SKM-1 treated with dmso at 0.1 percent for 144 hours (cell line): ENCODE measurements around the gene KRT8.
"Not testable (repeated sequence)": the region's sequence is repeated elsewhere in the genome, so short reads cannot be mapped to it uniquely, and the experiment has no call there.

Experiments used
- DNase-seq: peaks from one replicate; lab custom pipeline; 2025; ENCODE audit not compliant: unreplicated experiment; lab: John Stamatoyannopoulos, UW

The KRT8 gene

DNA sequence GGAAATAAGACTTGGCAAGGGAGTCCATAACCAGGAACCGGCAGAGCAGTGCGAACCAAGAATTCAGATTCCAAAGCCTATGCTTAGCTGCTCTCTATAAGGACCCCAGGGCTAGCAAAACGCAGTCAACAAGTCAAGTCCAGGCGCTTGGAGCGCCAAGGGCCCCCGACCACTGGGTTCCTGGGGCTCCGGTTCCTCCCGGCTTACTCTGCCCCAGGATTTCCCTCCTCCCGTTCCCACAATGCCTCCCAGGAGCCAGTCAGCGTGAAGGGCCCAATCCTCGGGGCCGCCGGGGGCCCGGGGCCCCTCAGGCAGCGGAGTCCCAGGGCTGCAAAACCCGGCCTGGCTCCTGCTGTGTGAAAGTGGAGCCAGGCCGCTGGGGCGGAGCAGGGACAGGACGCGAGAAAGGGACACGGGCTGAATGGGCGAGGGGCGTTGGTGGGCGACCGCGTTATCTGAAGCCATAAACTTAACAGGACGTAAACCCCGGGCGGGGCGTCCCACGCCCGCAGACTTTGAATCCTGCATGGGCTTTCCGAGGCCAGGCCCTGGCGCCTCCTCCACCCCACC lies 1.5 kb downstream of the KRT8 start:
- no peak for DNase-seq

DNA sequence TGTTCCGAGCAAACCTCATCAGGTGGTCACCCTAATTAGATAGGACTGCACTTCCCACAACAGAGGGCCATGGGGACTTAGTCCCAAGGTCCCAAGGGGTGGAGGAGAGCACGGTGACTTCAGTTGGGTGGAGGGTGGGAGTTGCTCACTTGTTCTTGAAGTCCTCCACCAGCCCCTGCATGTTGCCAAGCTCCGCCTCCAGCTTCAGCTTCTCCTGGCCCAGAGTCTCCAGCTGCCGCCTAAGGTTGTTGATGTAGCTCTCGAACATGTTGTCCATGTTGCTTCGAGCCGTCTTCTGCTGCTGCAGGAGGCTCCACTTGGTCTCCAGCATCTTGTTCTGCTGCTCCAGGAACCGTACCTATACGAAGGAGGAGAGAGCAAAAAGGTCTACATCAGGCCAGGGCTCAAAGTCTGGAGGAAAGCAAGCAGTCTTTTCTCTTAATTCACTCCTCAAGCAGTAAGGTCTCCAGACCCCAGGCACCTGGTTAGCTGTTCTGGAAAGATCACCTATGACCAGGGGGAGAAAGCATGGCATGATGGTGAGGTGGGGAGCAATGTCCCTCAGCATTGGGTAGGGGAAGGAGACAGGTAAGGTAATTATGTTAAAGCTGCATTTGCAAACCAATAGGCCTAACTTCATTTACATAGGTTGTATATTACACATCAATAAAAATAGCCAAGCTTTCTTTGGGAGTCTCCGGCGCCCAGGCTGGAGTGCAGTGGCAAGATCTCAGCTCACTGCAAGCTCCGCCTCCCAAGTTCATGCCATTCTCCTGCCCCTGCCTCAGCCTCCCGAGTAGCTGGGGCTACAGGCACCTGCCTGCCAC lies 2.9 kb downstream of the KRT8 start:
- no peak for DNase-seq

DNA sequence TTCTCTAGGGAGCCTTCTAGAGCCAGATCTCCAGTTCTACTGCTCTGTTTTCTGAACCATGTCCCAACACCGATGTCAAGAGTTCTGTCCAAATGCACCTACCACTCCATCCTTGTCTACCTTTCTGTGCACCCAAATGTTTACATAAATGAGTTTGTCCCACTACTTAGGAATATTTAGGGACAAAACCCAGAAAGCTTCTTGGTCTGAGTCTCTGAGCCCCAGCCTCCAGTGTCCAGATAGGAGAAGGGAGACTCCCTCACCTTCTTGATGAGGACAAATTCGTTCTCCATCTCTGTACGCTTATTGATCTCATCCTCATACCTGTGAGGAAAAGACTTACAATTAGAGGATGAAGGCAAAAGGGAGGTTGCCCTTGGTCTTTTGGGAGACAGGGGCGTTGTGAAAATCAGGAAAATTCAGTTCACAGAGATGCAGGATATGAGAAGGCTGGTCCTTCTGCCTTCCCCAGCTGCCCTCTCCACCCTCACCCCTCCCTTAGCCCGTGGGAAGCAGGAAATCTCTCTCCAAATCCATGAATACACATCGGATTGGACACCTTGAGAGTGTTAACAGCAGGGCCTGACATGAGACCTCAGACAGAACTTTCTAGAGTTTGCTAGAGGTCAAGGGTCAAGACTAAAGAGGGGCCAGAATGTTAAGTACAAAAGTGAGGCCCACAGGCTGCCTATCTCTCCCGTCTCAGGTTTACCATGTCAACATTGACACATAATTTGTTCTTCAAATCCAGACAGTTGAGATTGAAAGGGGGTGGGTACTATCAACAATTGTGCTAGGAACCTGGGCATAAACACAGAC lies 3.8 kb downstream of the KRT8 start:
- no peak for DNase-seq

DNA sequence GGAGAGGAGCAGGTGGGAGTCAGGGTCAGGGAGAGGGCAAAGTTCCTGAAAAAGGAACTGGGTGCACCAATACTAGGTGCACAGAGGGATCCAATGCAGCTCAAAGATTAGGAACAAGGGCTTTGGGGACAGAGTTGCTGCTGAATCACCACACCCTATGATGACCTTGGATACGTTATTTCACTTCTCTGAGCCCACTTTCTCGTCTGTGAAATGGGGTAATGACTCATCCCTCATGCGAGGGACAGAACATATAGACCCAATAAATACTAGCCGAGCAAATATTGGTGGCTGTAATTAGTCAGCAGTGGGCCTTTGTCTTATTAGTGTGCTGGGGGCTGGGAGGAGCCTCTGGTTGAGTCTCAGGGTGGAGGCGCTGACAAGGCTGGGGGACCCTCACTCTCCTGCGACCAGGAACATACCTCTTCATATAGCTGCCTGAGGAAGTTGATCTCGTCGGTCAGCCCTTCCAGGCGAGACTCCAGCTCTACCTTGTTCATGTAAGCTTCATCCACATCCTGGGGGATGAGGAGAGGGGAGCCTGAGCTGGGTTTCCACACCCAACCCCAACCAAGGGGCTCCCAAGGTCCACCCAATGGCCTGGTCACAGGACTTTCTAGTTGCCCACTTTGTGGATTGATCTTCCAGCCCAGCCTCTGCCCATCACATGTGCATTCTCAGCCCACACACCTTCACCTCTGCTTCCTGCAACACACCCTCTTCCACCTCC lies 4.5 kb downstream of the KRT8 start:
- DNase-seq = no peak

DNA sequence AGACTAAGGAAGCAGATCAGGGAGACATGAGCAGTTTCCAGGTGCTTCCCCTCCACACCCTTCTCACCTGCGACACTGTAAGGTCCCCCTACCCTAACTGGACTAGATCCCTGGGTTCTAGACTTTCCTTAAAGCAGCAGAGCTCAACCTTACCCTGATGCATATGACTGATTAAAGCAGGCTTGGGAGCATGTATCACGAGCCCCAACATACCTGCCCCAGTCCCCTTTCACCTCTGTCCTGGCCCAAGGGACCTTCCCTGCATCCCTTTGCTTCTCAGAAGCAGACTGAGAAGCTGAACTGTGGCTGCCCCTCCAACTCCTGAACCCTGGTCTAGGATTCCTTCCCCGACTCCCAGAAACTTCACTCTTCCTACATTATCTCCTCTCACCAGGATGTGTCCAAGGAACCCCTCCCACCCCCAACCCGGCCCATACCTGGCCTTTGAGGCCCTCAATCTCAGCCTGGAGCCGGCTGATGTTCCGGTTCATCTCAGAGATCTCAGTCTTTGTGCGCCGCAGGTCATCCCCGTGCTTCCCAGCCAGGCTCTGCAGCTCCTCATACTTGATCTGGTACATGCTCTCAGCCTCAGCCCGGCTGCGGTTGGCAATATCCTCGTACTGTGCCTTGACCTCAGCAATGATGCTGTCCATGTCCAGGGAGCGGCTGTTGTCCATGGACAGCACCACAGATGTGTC lies 5.4 kb downstream of the KRT8 start:
- no peak for DNase-seq

DNA sequence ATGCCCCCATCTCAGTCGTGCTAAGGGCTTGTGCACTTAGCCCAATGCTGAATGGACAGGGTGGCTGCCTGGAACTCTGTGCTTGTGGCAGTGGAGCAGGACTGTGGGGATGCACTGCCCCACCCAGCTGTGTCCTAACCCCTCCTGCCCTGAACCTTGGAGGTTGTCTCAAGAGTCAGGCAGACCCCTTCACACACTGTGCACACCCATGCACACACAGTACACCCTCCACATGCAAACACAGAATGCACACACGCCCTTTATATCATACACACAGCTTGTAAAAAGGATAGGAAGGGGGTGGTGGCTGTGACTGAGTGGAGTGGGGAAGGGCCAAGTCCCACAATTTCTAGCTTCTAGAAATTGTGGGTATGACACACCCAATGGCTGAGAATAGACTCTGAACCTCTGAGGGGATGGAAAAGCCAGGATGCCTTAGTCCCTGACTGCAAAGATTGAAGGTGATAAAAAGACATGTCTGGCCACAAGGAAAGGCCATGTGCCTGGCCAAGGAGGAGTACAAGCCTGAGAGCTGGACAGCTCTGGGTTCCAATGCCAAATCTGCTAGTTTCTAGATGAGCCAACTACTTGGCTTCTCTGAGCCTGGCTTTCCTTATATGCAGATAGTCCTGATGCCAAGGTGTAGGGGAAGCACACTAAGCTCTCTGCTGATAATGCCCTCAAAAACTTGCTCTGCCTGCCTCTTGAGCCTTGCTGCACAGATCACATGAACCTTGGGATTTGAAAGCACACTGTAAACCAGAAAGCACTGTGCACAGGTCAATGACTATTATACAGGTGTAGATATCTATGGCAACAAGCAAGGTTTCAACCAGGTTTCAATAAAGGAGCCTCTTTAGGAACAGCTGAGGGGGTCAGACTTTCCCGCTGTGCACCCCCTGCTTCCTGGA lies 8.4 kb downstream of the KRT8 start:
- no peak for DNase-seq

DNA sequence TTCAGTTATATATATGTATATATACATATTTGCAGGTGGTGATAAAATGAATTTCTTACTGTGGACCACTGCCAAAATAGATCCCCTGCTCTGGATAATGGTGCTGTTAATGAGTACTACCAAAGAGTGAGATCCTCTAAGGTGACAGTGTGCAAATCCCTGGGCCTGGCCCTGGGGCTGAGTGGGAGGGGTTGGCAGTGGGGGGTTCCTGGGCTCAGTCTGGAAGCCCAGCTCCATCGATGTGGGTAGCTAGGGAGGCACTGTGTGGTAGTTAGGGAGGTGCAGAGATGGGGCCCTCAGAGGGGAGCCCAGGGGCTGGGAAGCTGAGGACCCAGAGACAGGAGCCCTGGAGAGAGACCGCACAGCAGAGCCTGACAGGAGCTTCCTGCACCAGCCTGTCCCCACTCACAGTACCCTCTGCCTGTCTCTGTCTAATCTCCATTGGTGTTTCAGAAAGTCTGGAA lies 9.1 kb downstream of the KRT8 start:
- no peak for DNase-seq

DNA sequence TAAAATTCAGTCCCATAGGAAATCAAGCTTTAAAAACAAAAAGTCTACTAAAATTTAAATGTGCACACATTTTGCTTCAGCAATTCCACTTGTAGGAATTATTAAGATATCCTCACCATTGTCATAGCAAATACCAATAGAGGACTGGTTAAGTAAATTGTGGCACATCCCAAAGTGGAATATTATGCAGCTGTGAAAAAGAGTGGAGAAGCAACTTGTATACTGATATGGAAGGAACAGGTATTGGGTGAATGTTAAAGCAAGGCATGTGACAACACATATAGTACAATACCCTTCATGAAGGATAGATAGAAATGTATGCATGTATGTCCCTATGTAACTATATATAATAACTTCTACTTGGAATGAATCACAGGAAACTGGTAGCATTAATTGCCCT lies 11.9 kb downstream of the KRT8 start:
- no peak for DNase-seq

DNA sequence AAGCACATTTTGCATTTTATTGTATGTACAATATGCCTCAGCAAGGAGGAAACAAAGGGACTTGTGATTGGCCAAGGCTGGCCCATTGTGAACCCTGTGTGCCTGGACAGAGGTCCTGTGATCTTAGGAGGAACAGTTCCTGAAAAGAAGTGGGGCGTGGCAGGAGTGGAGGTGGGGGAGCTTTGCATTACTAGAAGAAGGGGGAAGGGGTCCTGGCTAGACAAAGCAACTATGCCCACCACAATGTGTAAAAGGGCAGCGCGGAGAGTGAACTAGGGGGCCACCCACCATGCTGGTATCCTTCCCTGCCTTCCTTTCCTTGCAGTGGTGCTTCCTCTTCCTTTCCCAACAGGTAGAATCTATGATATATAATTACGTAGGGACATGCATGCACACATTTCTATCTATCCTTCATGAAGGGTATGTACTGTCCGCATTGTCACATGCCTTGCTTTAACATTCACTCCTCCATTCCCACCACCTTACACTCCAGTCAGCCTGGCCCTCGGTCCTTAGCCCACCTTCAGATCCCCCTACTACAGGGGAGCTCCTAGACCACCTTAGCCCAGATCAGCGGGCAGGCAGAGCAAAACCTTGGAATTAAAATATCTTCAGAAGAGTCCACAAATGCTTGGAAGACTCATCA lies 12.5 kb downstream of the KRT8 start:
- DNase-seq = no peak

DNA sequence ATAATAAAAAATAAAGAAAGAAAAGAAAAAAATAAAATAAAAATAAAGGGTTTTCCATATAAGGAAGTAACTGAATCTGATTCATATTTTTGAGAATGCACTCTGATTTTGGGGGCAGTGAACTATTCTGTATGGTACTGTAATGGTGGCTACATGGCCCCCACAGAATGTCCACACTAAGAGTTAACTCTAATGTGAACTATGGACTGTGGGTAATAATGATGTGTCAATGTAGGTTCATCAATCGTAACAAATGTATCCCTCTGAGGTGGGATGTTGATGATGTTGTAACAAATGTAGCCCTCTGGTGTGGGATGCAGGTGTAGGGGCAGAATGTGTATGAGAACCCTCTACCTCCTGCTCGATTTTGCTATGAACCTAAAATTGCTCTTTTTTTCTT lies 13.8 kb downstream of the KRT8 start:
- no peak for DNase-seq

DNA sequence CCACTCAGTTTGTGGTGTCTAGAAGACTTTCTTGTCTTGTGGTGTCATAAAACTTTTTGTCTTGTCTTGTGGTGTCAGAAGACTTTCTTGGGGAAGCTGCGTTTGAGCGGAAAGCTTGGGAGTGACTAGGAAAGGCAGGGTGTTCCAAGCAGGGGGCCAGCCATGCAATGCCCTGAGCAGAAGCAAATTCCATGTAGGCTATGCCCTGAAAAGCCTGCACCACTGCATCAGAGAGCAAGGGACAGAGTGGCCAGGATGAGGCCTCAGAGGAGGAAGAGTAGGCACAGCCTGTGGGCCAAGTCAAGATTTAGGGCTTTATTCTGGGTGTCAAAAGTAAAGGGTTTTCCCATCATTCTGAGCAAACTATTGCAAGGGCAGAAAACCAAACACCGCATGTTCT lies 14.5 kb downstream of the KRT8 start:
- no peak for DNase-seq

DNA sequence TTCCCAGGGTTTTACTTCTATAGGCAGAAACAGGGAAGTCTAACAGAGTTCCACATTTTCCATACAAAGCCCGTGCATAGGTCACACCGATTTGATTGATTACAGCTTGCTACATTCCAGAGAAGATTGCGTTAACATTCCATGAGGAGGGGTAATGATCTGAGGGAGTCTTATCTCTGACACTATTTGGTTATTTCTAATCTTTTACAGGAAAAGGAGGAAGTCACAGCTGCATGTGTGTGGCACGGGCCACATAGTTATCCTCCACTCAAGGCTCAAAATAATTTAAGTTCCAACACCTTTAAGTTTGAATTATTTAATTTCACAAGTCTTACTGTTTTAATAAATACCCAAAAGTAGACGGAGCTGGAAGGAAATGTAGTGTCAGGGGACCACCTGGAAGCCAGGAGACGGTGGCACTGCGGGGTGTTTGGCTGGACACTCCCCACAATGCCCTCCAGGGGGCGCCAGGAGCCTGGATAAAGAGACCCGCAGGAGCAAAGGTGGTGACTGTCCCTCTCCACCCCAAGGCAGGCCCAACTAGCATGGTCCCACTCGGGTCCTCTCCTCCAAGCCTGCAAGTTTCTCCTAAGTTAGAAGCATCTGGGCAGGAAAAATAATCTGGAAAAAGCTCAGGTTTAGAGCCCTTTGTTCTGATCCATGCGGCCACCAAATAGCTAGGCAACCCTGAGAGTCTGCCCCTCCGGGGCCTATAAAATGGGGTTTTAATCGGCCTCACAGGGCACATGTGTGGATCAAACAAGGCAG lies 20.2 kb downstream of the KRT8 start:
- DNase-seq = peak; percentile 18

DNA sequence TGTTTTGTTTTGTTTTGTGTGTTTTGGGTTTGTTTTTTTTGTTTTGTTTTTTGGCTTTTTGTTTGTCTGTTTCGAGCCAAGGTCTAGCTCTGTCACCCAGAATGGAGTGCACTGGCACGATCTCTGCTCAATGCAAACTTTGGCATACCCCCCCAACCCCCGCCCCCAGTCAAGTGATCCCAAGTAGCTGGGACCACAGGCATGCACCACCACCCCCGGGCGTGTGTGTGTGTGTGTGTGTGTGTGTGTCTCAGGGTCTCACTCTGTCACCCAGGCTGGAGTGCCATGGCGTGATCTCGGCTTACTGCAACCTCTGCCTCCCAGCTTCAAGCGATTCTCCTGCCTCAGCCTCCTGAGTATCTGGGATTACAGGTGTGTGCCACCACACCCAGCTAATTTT lies 24.4 kb downstream of the KRT8 start:
- not testable (repeated sequence) for DNase-seq

DNA sequence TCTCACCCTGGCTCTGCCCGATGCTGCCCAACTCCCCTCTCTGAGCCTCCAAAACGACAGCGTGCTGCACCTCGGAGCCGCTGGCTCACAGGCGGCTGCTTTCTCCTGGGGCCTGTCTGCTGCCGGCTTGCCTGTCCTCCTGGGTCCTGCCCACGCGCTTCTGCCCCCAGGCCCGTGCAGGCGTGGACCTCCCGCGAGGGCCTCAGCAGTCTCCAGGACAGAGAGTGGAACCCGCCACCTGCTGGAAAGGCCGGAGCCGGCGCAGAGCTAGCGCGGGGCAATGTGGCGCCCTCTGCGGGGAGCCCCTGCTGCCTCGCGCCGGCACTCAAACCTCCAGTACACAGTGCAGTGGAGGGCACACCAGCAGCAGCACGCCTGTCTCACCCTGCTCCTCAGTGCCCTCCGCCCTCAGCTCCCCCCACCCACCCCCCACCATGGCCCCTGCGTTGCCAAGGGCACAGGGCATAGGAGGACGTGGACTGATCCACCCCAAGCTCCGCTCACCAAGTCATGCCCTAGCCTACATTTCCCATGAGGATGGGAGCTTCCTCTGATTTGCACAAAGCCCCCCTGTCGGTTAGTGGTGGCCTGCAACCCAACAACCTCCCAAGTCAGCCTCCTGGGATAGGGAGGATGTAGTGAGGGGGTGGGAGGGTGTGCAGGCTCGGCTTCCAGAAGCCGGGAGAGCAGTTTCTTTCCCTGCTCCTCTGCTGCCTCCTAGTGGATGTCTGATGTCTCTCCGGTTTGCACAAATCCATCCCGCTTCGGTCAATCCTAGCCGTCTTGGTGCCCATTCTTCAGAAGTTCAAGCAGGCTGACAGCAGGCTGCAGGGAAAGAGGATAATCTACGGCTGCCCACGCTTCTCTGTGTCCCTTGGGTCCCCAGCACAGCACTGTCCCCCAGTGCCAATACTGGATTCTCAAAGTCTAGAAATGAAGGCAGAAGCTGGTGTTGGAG lies 25.2 kb downstream of the KRT8 start:
- peak; percentile 23 for DNase-seq

DNA sequence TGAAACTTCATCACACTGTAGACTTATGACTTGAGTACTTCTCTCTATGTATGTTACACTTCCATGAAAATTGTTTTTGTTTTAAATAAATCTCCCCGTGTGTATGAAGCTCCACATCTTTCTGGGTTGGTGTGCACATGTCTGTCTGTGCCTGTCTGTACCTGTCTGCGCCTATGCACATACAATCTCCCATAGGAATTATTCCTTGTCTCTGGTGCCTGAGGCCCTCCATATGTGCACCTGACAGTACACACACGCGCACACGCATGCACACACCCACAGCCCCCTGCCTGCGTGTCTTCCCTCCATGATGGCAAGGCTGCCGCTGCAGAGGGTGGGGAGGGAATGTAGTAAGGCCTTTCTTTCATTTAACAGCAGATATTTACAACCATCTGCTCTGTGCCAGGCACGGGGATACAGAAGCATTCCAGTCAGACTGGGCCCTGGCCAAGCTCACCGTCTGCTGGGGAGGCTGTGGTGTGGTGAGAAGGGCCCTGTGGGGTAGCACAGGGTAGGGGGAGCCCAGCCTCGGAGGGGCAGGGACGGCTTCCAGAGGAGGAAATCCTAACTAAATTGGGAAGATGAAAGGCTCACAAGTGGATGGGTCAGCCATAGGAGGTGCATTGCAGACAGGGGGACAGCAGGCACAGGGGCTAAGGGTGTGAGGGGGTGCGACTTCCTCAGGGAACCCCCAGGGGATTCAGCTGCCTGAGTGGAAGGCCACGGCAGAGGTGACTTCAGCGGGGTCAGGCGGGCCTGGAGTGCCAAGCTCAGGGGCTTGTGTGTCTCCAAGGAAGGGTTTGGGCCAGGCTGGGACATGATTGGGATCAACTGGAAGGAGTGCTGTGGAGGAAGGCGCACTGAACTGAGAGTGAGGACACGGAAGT lies 26.1 kb downstream of the KRT8 start:
- no peak for DNase-seq

DNA sequence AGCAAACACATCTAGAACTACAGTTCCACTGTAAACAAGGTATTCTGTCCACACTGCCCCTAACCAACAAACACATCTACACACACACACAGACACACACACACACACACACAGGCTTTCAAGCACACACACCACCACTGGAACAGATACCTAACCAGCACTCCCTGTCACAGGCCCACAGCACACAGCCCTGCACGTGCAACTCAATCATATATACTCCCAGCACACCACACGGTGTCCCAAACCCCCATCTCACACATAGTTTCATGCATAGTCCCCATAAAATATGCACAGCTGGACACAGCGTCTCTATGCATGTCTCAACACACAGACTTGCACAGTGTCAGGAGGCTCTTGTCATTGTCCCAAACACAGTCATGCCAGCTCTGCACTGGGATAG lies 27.6 kb downstream of the KRT8 start:
- DNase-seq = no peak
